HepG2 (cell line): ENCODE results near the gene ZBTB34. TPM values are rescaled to one million over a fixed set of nuclear protein-coding genes. Genes with fewer than 3 reads are reported as not detected.

Experiments
- ATF4 ChIP-seq, 2 experiments: fragments of 450-650 bp in 1 of 2; sonication (generic) in 1 of 2; formaldehyde crosslinking; IDR thresholded peaks; 2 replicates each; pipeline versions ENCODE4 v1.5.0 to v1.8.0; 2020 to 2022; ENCODE audit warnings: mild to moderate bottlenecking in 1 of 2, missing genetic modification reagents in 1 of 2
- DPF2 ChIP-seq: sonication (generic); formaldehyde crosslinking; IDR thresholded peaks from 2 replicates; pipeline ENCODE4 v1.4.0; 2020; ENCODE audit warnings: mild to moderate bottlenecking, low read depth, missing genetic modification reagents, borderline replicate concordance
- ETV6 ChIP-seq: sonication (generic); formaldehyde crosslinking; conservative IDR thresholded peaks from 2 replicates; pipeline ENCODE4 v1.4.0; 2020; ENCODE audit warnings: missing genetic modification reagents
- FOXP1 ChIP-seq, 2 experiments: fragments of 450-650 bp in 1 of 2; IDR thresholded peaks; 2 replicates each; pipeline ENCODE4 v1.6.1; 2017 to 2018; ENCODE audit warnings: antibody characterized with exemption in 1 of 2
- GRHL1 ChIP-seq: sonication (generic); formaldehyde crosslinking; conservative IDR thresholded peaks from 2 replicates; pipeline ENCODE4 v1.8.0; 2022; ENCODE audit warnings: missing genetic modification reagents
- HNRNPH1 ChIP-seq: fragments of 200-400 bp; formaldehyde crosslinking; optimal IDR thresholded peaks from 2 replicates; pipeline ENCODE3; 2017; ENCODE audit warnings: mild to moderate bottlenecking, low read depth, low read length
- HNRNPUL1 ChIP-seq: fragments of 200-400 bp; formaldehyde crosslinking; IDR thresholded peaks from 2 replicates; pipeline ENCODE4 v1.6.1; 2017; ENCODE audit warnings: low read depth, mild to moderate bottlenecking, low read length, moderate library complexity
- MED1 ChIP-seq: sonication (generic); formaldehyde crosslinking; IDR thresholded peaks from 2 replicates; pipeline ENCODE4 v1.4.0; 2020; ENCODE audit warnings: missing genetic modification reagents
- MXD1 ChIP-seq: sonication (generic); formaldehyde crosslinking; IDR thresholded peaks from 2 replicates; pipeline ENCODE4 v1.4.0; 2020; ENCODE audit warnings: mild to moderate bottlenecking, missing genetic modification reagents
- NCOA1 ChIP-seq: sonication (generic); formaldehyde crosslinking; IDR thresholded peaks from 2 replicates; pipeline ENCODE4 v1.9.0; 2021; ENCODE audit warnings: missing genetic modification reagents
- NFATC3 ChIP-seq: sonication (generic); formaldehyde crosslinking; IDR thresholded peaks from 2 replicates; pipeline ENCODE4 v1.5.1; 2020; ENCODE audit warnings: mild to moderate bottlenecking, missing genetic modification reagents
- PPARG ChIP-seq: conservative IDR thresholded peaks from 2 replicates; pipeline ENCODE4 v1.6.1; 2016; ENCODE audit warnings: missing biosample characterization, missing genetic modification reagents
- RAD51 ChIP-seq: fragments of 450-650 bp; IDR thresholded peaks from 2 replicates; pipeline ENCODE4 v1.6.1; 2016; ENCODE audit warnings: borderline replicate concordance
- RFX5 ChIP-seq: IDR thresholded peaks from 2 replicates; pipeline ENCODE4 v1.6.1; 2011; ENCODE audit warnings: low read depth, low read length, improper control_type of control experiment
- SP1 ChIP-seq, 2 experiments: fragments of 450-650 bp in 1 of 2; sonication (generic) in 1 of 2; formaldehyde crosslinking in 1 of 2; IDR thresholded peaks; 2 replicates each; pipeline versions ENCODE4 v1.4.0 to v1.6.1; 2016 to 2020; ENCODE audit warnings: missing genetic modification reagents in 1 of 2
- STAT5B ChIP-seq: sonication (generic); formaldehyde crosslinking; IDR thresholded peaks from 2 replicates; pipeline ENCODE4 v1.4.0; 2020; ENCODE audit warnings: missing genetic modification reagents
- SYNCRIP ChIP-seq: fragments of 200-400 bp; formaldehyde crosslinking; IDR thresholded peaks from 2 replicates; pipeline ENCODE4 v1.6.1; 2018; ENCODE audit warnings: mild to moderate bottlenecking, low read depth, low read length; ENCODE audit not compliant: insufficient read depth
- TEF ChIP-seq: sonication (generic); formaldehyde crosslinking; IDR thresholded peaks from 2 replicates; pipeline ENCODE4 v1.5.0; 2020; ENCODE audit warnings: missing genetic modification reagents
- TERF1 ChIP-seq: sonication (generic); formaldehyde crosslinking; IDR thresholded peaks from 2 replicates; pipeline ENCODE4 v1.8.0; 2022; ENCODE audit warnings: mild to moderate bottlenecking, missing genetic modification reagents, moderate library complexity
- TMF1 ChIP-seq: sonication (generic); formaldehyde crosslinking; IDR thresholded peaks from 2 replicates; pipeline ENCODE4 v1.8.1; 2022; ENCODE audit warnings: low read depth, missing genetic modification reagents
- ZNF329 ChIP-seq: sonication (generic); formaldehyde crosslinking; IDR thresholded peaks from 2 replicates; pipeline ENCODE4 v1.9.0; 2021; ENCODE audit warnings: low read depth, mild to moderate bottlenecking, missing genetic modification reagents
- ZNF383 ChIP-seq: sonication (generic); formaldehyde crosslinking; IDR thresholded peaks from 2 replicates; pipeline ENCODE4 v1.4.0; 2020; ENCODE audit warnings: missing genetic modification reagents, mild to moderate bottlenecking, borderline replicate concordance
- ZNF607 ChIP-seq: sonication (generic); formaldehyde crosslinking; IDR thresholded peaks from 2 replicates; pipeline ENCODE4 v1.5.1; 2020; ENCODE audit warnings: missing genetic modification reagents, mild to moderate bottlenecking, borderline replicate concordance
- ZNF749 ChIP-seq: sonication (generic); formaldehyde crosslinking; IDR thresholded peaks from 2 replicates; pipeline ENCODE4 v1.8.0; 2022; ENCODE audit warnings: mild to moderate bottlenecking, missing genetic modification reagents, moderate library complexity, borderline replicate concordance
- ZNF768 ChIP-seq: sonication (generic); formaldehyde crosslinking; IDR thresholded peaks from 2 replicates; pipeline ENCODE4 v1.4.0; 2020; ENCODE audit warnings: missing genetic modification reagents
- ZSCAN29 ChIP-seq: sonication (generic); formaldehyde crosslinking; conservative IDR thresholded peaks from 2 replicates; pipeline ENCODE4 v1.4.0; 2020; ENCODE audit warnings: mild to moderate bottlenecking, missing genetic modification reagents
- polyA plus RNA-seq, 8 experiments: library from polyadenylated mRNA; depleted of rRNA in 3 of 8; stranded (reverse) in 7 of 8; unstranded in 1 of 8; fragments of >200 nt; fragmentation: Illumina TruSeq in 4 of 8; extraction: Trizol in 4 of 8; gene quantifications; 2 replicates each; pipeline versions ENCODE4 v1.2.1 to v1.2.3, GENCODE V29; 2011 to 2016; ENCODE audit warnings: low read depth in 4 of 8, missing spikeins in 1 of 8, mixed read lengths in 1 of 8; ENCODE audit not compliant: insufficient read depth in 1 of 8
- total RNA-seq, 5 experiments: library from RNA; depleted of rRNA; stranded (reverse); fragments of >200 nt; fragmentation: Illumina TruSeq; extraction: Trizol; gene quantifications; 2 replicates each; pipeline ENCODE4 v1.2.3, GENCODE V29; 2016; ENCODE audit warnings: low read depth in 1 of 5

The ZBTB34 gene
- total and polyA plus RNA-seq, 2 of the 13 experiments (the other 11 are each of a cell fraction or from before 2014, with no cell fraction given) = 5.9 to 8.7 TPM

GRCh38 chr9:126914458-126915280 lies 54.2 kb downstream of the ZBTB34 start, which contains the start of gene RALGPS1 (continued):
- no peak for TF ChIP-seq ATF4 (CRISPR knock-in tag; IDR thresholded peaks at IDR 0.05)
- no peak for TF ChIP-seq ZNF383 (CRISPR knock-in tag)
- TF ChIP-seq TEF (CRISPR knock-in tag) = no peak
- TF ChIP-seq STAT5B (CRISPR knock-in tag) = no peak
- no peak for TF ChIP-seq TMF1 (CRISPR knock-in tag)
- no peak for TF ChIP-seq SP1 (IDR thresholded peaks at IDR 0.05)
- 0 out of 2 replicates have a peak, but pooled peaks have one; percentile 48 for TF ChIP-seq SP1 (CRISPR knock-in tag; IDR thresholded peaks at IDR 0.05)
- no peak for TF ChIP-seq GRHL1 (CRISPR knock-in tag)
- no peak for TF ChIP-seq ZNF329 (CRISPR knock-in tag)
- TF ChIP-seq RAD51 = no peak
- no peak for TF ChIP-seq ZSCAN29 (CRISPR knock-in tag)
- no peak for TF ChIP-seq DPF2 (CRISPR knock-in tag)
- no peak for TF ChIP-seq ZNF768 (CRISPR knock-in tag)
- TF ChIP-seq NCOA1 (CRISPR knock-in tag) = no peak
- no peak for TF ChIP-seq MXD1
- no peak for TF ChIP-seq PPARG (CRISPR knock-in tag)
- no peak for TF ChIP-seq SYNCRIP
- no peak for TF ChIP-seq FOXP1 (IDR thresholded peaks at IDR 0.05)
- TF ChIP-seq FOXP1 (CRISPR knock-in tag; IDR thresholded peaks at IDR 0.05) = no peak
- no peak for TF ChIP-seq NFATC3 (CRISPR knock-in tag)
- no peak for TF ChIP-seq ZNF749
- no peak for TF ChIP-seq HNRNPH1
- no peak for TF ChIP-seq RFX5
- TF ChIP-seq ZNF607 = no peak
- no peak for TF ChIP-seq MED1 (CRISPR knock-in tag)
- no peak for TF ChIP-seq TERF1 (CRISPR knock-in tag)
- no peak for TF ChIP-seq HNRNPUL1
- TF ChIP-seq ETV6 (CRISPR knock-in tag) = no peak
